Loucy (cell line): Measurements from ENCODE around the gene PELI2.

ENCODE experiments used
- H2AFZ ChIP-seq: fragments of 200-600 bp; sonication (generic); 2 replicates; pipeline ENCODE4 v1.6.0; 2016; ENCODE audit warnings: antibody characterized with exemption, mild to moderate bottlenecking, low read length, moderate library complexity
- H3F3A ChIP-seq: fragments of 200-600 bp; 2 replicates; pipeline ENCODE4 v1.6.0; 2016; ENCODE audit warnings: antibody characterized with exemption, low read depth, mild to moderate bottlenecking
- H3K27me3 ChIP-seq: fragments of 200-600 bp; sonication (generic); 2 replicates; pipeline ENCODE4 v1.6.1; 2014; ENCODE audit warnings: low read length, mild to moderate bottlenecking; ENCODE audit not compliant: insufficient read depth, poor library complexity, severe bottlenecking
- H3K36me3 ChIP-seq: fragments of 200-600 bp; sonication (generic); 2 replicates; pipeline ENCODE4 v1.6.1; 2016; ENCODE audit warnings: low read length; ENCODE audit not compliant: insufficient read depth
- H3K4me1 ChIP-seq: fragments of 200-600 bp; sonication (generic); 2 replicates; pipeline ENCODE4 v1.5.1; 2014; ENCODE audit warnings: low read length, mild to moderate bottlenecking; ENCODE audit not compliant: insufficient read depth, poor library complexity, severe bottlenecking
- H3K4me2 ChIP-seq: fragments of 200-600 bp; sonication (generic); 2 replicates; pipeline ENCODE4 v1.6.0; 2014; ENCODE audit warnings: antibody characterized with exemption, low read length, low read depth, mild to moderate bottlenecking; ENCODE audit not compliant: poor library complexity, severe bottlenecking
- H3K4me3 ChIP-seq: fragments of 200-600 bp; sonication (generic); 2 replicates; pipeline ENCODE4 v1.5.1; 2014; ENCODE audit warnings: low read length, mild to moderate bottlenecking, mixed read lengths; ENCODE audit not compliant: poor library complexity, severe bottlenecking
- H3K79me2 ChIP-seq: fragments of 200-600 bp; sonication (generic); 2 replicates; pipeline ENCODE4 v1.6.1; 2014; ENCODE audit warnings: low read length; ENCODE audit not compliant: insufficient read depth
- H3K9ac ChIP-seq: fragments of 200-600 bp; sonication (generic); 2 replicates; pipeline ENCODE4 v1.6.0; 2014; ENCODE audit warnings: mild to moderate bottlenecking, low read depth, low read length, moderate library complexity; ENCODE audit not compliant: poor library complexity, severe bottlenecking
- H3K9me2 ChIP-seq: fragments of 200-600 bp; sonication (generic); replicated peaks from 2 replicates; pipeline ENCODE4 v1.6.1; 2016; ENCODE audit warnings: low read depth, low read length, mixed read lengths
- H3K9me3 ChIP-seq: fragments of 200-600 bp; sonication (generic); 2 replicates; pipeline ENCODE4 v1.6.1; 2014; ENCODE audit warnings: mild to moderate bottlenecking, antibody characterized with exemption, low read length, low read depth; ENCODE audit not compliant: insufficient read depth
- H4K20me1 ChIP-seq: fragments of 200-600 bp; sonication (generic); 2 replicates; pipeline ENCODE4 v1.6.0; 2014; ENCODE audit warnings: antibody characterized with exemption, low read length, mild to moderate bottlenecking; ENCODE audit not compliant: insufficient read depth, poor library complexity, severe bottlenecking
- CTCF ChIP-seq: fragments of 200-600 bp; sonication (generic); conservative IDR thresholded peaks from 2 replicates; pipeline ENCODE4 v1.5.1; 2014; ENCODE audit warnings: mild to moderate bottlenecking, antibody characterized with exemption, low read length
- EZH2phosphoT487 ChIP-seq: fragments of 200-600 bp; IDR thresholded peaks from 2 replicates; pipeline ENCODE4 v1.6.1; 2018; ENCODE audit warnings: antibody characterized with exemption, mild to moderate bottlenecking, moderate library complexity, borderline replicate concordance

Gene PELI2

GRCh38 chr14:56168007-56168616 lies 49.9 kb downstream of the PELI2 start:
- Histone ChIP-seq H4K20me1 (peaks cover 95% of the 10 kb centered on the region), H3K27me3 (no peaks in the 10 kb centered on the region), H3K79me2 (peaks cover 100% of the 10 kb centered on the region), H3F3A (peaks cover 5% of the 10 kb centered on the region), H3K9me3 (no peaks in the 10 kb centered on the region), H3K9ac (peak overlapping the region; percentile 31), H3K36me3 (peaks cover 24% of the 10 kb centered on the region; the same call in 1 of the 2 replicates), H3K4me2 (peak overlapping the region; percentile 20), H2AFZ (no peak overlapping the region), H3K4me1 (peaks cover 61% of the 10 kb centered on the region), H3K4me3 (no peak overlapping the region), H3K9me2 (no peaks in the 10 kb centered on the region)
- TF ChIP-seq EZH2phosphoT487 (no peak), CTCF (peak; percentile 35)

- H3K9me3 ChIP-seq: no peaks in the 10 kb centered on the region
- H3K4me1 ChIP-seq: peaks cover 79% of the 10 kb centered on the region
- H4K20me1 ChIP-seq: peaks cover 95% of the 10 kb centered on the region
- H3K9ac ChIP-seq: no peak overlapping the region
- H3K36me3 ChIP-seq: peaks cover 34% of the 10 kb centered on the region; the same call in 1 of the 2 replicates
- no peak overlapping the region for H2AFZ ChIP-seq
- H3K9me2 ChIP-seq: no peaks in the 10 kb centered on the region
- peaks cover 98% of the 10 kb centered on the region for H3K79me2 ChIP-seq
- H3K4me2 ChIP-seq: no peak overlapping the region
- peaks cover 6% of the 10 kb centered on the region for H3F3A ChIP-seq
- no peaks in the 10 kb centered on the region for H3K27me3 ChIP-seq
- no peak overlapping the region for H3K4me3 ChIP-seq
- TF ChIP-seq CTCF: no peak
- TF ChIP-seq EZH2phosphoT487: no peak
Observed at GRCh38 chr14:56170028-56170427, 51.8 kb downstream of the PELI2 start.

GRCh38 chr14:56170877-56171422 lies 52.7 kb downstream of the PELI2 start:
- no peak overlapping the region for H3K9ac ChIP-seq
- H3K4me2 ChIP-seq: no peak overlapping the region
- peaks cover 96% of the 10 kb centered on the region for H4K20me1 ChIP-seq
- no peak for TF ChIP-seq EZH2phosphoT487
- TF ChIP-seq CTCF: no peak
- no peaks in the 10 kb centered on the region for H3K27me3 ChIP-seq
- peaks cover 88% of the 10 kb centered on the region for H3K4me1 ChIP-seq
- H3K36me3 ChIP-seq: peaks cover 31% of the 10 kb centered on the region; the same call in 1 of the 2 replicates
- H3K9me3 ChIP-seq: no peaks in the 10 kb centered on the region
- no peak overlapping the region for H3K4me3 ChIP-seq
- H2AFZ ChIP-seq: no peak overlapping the region
- peaks cover 98% of the 10 kb centered on the region for H3K79me2 ChIP-seq
- peaks cover 6% of the 10 kb centered on the region for H3F3A ChIP-seq
- H3K9me2 ChIP-seq: no peaks in the 10 kb centered on the region
